HG03460 (cell line): ENCODE results near the gene KLHL11.
"Not testable (repeated sequence)": the region's sequence is repeated elsewhere in the genome, so short reads cannot be mapped to it uniquely, and the experiment has no call there.

Source experiments
- ATAC-seq: cut with Tn5 transposase; IDR thresholded peaks from one replicate; pipeline ENCODE4 v1.9.1; 2021; ENCODE audit not compliant: unreplicated experiment

KLHL11 gene

DNA sequence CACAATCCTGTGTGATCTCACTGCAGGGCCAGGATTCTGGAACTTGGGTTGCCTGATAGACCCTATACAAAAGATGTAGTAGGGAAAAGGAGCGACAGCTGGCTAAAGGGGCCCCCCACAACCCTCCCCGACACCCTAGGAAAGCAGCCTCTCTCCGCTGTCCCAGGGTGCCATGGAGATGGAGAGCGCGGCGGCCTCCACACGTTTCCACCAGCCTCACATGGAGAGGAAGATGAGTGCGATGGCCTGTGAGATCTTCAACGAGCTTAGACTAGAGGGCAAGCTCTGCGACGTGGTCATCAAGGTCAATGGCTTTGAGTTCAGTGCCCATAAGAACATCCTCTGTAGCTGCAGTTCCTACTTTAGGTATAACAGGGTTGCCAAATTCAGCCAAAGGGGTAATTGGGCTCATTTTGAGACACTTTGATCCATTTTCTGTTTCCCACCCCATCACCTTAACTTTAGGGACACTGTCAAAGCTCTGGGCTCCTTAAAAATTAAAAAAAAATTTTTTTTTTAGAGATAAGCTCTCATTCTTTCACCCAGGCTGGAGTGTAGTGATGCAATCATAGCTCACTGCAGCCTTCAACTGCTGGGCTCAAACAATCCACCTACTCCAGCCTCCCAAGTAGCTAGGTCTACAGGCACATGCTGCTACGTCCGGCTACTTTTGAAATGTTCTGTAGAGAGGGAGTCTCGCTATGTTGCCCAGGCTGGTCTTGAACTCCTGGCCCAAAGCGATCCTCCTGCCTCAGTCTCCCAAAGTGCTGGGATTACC is 27.3 kb downstream of the KLHL11 start, which contains the start of gene KLHL10:
Gene KLHL10, plus strand, starts transcription at position 65 of the 778 bp plus-strand sequence. Its CDS starts 108 bp downstream, at position 173.
- no peak for ATAC-seq

DNA sequence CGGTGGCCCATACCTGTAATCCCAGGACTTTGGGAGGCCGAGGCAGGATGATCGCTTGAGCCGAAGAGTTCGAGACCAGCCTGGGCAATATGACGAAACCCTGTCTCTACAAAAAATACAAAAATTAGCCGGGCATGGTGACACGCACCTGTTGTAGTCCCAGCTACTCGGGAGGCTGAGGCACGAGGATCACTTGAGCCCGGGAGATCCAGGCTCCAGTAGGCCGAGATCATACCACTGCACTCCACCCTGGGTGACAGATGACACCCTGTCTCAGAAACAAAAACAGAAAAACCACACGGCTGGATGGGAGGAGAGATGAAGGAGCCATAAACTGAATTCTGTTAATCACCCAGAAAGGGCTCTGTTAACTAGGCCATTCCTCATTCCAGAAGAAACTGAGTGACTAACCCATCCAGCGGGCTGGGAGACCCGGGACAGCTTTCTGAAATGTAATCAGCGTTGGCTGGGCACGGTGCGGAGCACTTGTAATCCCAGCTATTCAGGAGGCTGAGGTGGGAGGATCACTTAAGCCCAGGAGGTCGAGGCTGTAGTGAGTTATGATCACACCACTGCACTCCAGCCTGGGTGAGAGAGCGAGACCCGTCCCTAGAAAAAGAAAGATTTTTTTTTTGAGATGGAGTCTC is 28.6 kb downstream of the KLHL11 start:
- ATAC-seq = no peak

DNA sequence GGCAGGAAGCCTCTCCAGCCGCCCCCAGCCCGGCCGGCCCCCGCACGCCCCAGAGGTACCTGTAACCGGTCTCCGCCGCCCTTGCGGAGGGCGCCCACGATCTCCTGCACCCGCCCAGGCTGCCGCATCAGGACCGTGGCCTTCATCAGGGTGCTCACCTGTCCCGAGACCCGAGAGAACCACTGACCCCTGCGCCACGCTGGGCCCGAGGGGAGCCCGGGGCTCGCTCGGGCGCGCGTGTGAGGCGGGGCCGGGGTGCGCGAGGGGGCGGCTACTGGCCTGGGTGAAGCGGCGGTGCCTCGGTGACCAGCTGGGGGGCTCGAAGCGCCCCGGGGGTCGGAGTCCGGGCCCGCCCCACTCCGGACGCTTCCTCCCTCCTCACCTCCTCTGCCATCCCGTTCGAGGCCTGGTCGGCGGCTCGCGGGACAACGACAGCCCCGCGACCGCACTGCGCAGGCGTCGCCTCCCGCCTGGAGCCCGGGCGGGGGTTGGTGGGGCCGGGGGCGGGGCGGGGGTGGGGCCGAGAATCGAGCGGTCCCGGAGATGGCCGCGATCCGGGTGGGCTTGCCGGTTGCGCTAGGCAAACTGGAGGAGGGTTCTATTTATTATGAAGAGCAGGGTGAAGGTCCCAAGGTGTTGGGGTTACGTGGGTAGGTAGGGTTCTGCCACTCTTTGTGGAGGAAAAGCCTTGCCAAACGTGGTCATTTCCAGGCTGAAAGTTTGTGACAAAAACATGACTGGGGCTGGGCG is 29.2 kb downstream of the KLHL11 start, which contains the start of gene NT5C3B:
Gene NT5C3B, minus strand, starts transcription at position 433 of the 750 bp plus-strand sequence. Its CDS starts 39 bp downstream, at position 394.
- peak; percentile 54 for ATAC-seq

DNA sequence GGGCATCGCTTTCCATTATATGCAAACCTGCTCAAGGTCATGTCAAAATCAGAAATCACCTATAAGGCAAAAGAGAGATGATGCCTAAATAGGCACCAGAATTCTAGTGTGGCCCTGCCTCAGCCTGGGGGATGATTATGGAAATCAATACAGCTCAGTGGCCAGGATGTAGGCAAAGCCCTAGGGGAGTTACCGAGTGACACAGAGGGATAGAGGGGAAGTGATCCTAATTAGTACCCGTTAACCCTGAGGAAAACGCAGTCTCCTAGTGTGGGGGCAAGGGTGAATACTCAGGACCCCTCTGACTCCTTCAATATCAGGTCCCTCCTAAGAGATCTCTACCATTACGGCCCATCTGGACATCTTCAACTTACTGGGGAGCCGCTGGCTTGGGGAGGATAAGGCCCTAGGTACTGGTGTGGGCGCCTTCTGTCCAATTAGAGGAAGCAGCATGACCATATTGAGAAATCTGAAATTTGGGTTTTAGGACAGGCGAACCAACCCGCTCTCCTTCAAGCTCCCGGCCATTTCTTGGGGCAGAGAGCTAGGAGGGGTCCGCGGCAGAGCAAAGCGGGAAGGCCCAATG is 29.9 kb downstream of the KLHL11 start:
- peak; percentile 43 for ATAC-seq

DNA sequence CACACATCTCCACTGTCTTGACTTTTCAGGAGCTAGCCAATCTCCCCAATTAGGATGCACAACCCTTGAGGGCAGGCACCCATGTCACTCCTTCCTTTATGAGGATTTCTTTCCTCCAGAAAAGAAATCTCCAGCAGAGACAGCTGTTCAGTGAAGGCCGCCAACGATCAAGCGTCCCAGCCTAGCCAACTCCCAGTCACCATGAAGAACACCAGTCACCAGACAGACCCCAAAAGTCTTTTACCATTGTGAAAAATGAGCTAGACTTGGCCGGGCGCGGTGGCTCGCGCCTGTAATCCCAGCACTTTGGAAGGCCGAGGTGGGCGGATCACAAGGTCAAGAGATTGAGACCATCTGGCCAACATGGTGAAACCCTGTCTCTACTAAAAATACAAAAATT is 35.3 kb downstream of the KLHL11 start:
- not testable (repeated sequence) for ATAC-seq

DNA sequence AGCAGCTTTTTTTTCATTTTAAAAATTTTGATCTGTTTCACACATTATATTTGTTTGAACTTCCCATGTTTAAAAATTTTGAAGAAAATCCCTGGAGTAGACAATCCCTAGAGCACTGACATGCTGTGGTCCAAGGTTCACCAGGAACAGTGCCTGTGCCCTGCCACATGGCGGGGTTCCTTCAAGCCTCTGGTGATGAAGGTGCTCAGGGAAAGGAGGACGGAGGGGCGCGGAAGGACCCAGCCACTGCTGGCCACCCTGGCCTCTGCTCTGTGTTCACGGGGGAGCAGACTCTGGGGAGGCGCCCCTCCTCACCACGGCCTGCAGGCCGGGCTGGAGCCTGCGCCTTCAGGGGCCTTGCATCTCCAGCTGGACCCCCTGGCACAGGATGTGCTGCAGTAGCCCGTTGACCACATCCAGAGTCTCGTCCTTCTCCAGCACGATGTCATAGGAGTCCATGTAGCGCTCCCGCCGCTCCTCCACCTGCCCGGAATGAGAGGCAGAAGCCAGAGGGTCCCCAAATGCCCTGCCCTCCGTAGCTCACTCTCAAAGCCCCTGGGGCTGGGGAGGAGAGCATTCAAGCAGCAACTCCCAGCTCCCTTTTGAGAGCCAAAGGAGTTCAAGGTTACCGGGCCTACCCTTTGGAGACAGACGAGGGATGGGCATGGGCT is 39.9 kb downstream of the KLHL11 start:
- ATAC-seq = no peak

DNA sequence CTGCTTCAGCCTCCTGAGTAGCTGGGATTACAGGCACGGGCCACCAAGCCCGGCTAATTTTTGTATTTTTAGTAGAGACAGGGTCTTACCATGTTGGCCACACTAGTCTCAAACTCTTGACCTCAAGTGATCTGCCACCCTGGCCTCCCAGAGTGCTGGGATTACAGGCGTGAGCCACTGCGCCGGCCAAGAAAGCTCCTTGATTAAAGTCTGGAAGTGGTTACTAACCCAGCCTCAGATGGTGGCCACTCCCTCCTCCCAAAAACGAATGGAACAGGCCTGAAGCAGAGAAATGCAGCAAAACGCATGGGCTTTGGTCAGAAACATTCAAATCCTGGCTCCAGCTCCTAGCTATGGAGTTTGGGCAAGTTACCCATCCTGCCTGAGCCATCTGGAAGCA is 41.1 kb downstream of the KLHL11 start:
- no peak for ATAC-seq

DNA sequence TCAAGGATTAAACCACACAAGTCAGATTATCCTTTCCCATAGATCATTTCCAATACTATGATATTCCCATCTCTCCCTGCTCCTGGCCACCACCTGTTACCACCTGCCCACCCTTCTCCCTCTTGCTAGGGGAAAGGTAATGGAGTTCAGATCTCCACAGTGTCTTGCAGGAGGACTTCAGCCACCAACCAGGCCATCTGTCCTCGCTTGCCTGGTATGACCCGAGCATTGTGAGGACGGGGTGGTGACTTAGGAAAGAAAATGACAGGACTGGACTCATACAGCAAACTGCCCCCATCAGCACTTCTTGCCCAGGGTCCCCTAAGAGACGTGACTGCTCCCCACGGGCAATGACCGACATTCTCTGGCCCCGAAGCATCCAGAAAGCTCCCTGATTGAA is 41.6 kb downstream of the KLHL11 start:
- ATAC-seq = no peak

DNA sequence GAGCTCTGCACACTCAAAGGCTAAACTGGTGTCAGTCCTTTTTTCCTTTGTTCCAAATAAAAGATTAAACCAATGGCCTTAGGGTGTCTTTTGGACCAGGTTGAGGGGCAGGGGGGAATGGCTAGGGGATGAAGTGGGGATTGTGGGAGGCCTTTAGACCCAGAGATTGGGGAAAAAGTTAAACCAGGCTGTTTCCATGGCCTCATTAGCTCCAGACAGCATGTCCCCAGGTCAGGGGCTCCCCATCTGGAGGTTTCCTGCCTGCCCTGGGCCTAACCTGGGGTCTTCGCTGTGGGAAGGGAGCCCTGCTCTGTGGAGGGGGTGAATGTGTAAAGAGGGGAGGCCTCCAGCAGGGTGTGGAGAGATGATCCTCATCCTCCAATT is 42.1 kb downstream of the KLHL11 start:
- no peak for ATAC-seq

DNA sequence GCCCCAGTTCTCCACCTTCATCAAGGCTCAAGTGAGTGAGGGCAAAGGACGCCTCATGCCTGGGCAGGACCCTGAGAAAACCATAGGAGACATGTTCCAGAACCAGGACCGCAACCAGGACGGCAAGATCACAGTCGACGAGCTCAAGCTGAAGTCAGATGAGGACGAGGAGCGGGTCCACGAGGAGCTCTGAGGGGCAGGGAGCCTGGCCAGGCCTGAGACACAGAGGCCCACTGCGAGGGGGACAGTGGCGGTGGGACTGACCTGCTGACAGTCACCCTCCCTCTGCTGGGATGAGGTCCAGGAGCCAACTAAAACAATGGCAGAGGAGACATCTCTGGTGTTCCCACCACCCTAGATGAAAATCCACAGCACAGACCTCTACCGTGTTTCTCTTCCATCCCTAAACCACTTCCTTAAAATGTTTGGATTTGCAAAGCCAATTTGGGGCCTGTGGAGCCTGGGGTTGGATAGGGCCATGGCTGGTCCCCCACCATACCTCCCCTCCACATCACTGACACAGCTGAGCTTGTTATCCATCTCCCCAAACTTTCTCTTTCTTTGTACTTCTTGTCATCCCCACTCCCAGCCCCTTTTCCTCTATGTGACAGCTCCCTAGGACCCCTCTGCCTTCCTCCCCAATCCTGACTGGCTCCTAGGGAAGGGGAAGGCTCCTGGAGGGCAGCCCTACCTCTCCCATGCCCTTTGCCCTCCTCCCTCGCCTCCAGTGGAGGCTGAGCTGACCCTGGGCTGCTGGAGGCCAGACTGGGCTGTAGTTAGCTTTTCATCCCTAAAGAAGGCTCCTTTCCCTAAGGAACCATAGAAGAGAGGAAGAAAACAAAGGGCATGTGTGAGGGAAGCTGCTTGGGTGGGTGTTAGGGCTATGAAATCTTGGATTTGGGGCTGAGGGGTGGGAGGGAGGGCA is 42.7 kb downstream of the KLHL11 start:
- no peak for ATAC-seq

DNA sequence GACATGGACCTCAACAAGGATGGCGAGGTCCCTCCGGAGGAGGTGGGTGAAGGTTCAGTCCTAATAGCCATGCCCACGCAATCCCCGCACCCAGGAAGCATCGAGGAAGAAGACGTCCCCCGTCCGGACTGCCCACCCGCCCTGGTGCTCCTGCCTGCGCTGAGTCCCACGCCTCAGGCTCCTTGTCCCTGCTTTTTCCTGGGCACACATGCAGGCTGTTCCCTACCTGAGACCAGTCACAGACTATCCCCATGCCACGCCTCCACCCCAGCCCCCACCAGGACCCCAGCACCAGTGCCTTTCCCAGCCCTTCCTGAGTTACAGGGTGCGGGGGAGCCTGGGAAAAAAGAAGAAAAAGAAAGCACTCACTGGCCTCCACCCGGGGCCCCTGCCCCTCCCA is 43.4 kb downstream of the KLHL11 start:
- ATAC-seq = no peak

DNA sequence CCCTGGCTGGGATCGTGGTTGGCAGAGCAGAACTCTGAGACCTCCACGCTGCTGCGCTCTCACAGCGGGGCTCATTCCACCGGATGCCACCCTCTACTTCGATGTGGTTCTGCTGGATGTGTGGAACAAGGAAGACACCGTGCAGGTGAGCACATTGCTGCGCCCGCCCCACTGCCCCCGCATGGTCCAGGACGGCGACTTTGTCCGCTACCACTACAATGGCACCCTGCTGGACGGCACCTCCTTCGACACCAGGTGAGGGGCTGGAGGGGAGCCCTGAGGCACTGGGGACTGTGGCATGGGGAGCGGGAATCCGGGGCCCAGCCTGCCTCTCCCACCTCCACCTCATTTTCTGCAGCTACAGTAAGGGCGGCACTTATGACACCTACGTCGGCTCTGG is 47.2 kb downstream of the KLHL11 start:
- ATAC-seq = no peak

DNA sequence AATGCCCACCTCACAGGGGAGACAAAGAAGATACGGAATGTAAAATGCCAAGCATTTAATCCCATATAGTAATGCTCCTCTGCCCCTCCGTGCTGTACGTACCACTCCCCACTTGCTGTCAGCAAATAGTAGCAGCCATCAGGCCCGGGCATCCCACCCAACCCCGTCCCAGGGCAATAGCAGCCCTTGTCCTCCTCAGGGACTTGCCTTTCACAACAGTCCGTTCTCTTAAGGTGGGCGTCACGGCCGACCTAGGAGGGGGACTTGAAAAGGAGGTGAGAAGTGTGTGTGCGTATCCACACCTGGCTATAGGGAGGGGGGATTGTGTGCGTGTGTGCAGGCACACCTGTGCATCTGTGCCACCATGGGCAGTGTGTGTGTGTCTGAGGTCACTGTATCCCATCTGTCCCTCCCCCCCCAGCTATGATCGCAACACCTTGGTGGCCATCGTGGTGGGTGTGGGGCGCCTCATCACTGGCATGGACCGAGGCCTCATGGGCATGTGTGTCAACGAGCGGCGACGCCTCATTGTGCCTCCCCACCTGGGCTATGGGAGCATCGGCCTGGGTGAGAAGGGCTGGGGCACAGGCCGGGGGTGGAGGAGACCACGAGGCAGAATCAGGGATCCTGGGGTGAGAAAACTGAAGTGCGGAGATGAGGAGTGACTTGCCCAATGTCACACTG is 48.4 kb downstream of the KLHL11 start:
- ATAC-seq = no peak

DNA sequence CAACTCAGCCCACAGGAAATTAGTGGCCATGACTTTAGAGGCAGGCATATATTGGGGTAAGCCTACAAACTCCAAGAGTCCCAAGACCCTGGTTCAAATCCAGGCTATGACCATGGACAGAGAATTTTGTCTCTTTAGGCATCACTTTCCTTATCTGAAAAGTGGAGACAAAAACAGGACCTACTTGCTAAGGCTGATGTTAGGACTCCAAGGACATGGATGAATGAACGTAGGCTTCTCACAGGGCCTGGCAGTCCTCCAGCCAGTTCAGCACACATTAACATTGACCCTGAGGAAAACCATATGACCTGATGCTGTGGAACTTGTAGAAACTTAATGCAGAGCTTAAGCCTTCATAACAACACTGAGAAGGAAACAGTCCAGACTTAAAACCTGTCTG is 51.0 kb downstream of the KLHL11 start:
- no peak for ATAC-seq

DNA sequence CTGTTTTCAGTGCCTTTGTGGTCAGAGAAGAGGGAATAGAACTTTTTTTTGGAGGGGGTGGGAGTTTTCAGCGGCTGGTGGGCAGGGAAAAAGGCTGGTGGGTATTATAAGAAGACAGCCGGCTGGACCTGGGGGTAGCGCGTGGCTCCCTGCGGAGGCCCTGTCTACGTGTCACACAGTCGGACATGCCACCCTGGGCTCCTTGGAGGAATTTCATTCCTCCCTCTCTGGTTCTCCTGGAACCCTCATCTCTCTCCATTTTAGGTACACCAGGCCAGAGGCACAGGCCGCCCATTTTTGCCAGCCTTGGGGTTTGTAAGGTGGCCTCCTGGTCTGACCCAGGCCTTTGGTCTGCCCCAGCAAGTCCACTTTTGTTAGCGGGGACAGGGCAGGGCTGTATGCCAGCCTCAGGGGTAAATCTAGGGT is 51.5 kb downstream of the KLHL11 start:
- no peak for ATAC-seq

DNA sequence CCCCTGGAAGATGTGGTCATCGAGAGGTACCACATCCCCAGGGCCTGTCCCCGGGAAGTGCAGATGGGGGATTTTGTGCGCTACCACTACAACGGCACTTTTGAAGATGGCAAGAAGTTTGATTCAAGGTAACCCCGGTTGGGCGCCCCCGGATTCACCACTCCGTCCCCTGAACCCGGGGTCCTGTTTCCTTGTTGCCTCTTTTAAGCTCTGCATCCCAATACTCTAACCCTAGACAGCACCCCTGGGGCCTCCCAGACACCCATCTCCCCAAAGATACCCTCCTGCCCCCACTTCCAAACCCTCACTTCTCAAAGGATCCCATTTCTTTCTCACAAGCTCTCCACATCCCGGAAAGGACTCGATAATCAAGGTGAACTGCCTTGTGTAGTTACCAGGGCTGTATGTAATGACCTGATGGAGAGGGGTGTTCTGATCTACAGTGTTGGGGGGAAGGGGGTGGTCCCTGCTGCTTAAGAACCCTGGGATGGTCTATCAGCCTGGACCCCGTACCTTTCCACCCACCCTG is 52.0 kb downstream of the KLHL11 start:
- no peak for ATAC-seq

DNA sequence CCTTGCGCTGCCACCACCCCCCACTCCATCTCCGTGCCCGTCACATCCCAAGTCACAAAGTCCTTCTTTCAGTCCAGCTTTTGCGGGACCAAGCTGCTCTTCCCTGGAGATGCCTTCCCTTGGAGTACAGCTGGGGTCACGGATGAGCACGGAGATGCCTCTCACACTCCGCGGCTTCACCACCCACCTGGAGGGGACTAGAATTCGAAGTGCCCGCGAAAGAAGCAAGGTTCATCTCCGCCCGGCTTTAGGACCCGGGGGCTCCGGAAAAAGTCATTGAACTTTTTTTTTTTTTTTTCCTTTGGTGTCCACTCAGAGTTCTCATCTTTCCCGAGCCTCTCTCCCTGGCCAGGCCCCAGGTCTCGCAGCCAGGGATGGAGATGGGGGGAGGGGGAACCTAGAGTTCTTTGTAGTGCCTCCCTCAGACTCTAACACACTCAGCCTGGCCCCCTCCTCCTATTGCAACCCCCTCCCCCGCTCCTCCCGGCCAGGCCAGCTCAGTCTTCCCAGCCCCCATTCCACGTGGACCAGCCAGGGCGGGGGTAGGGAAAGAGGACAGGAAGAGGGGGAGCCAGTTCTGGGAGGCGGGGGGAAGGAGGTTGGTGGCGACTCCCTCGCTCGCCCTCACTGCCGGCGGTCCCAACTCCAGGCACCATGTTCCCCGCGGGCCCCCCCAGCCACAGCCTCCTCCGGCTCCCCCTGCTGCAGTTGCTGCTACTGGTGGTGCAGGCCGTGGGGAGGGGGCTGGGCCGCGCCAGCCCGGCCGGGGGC is 52.7 kb downstream of the KLHL11 start, which contains the start of gene FKBP10:
Gene FKBP10, plus strand, starts transcription at position 624 of the 771 bp plus-strand sequence. Its CDS starts 31 bp downstream, at position 655.
- ATAC-seq = no peak
